WI38 (cell line): ENCODE results near the gene ZPBP2.
"Not testable (repeated sequence)": the region's sequence is repeated elsewhere in the genome, so short reads cannot be mapped to it uniquely, and the experiment has no call there.

ENCODE experiments used
- H3K4me3 ChIP-seq: 2 replicates; pipeline ENCODE4 v1.5.1; 2011; ENCODE audit warnings: low read depth, mild to moderate bottlenecking, control low read depth, low read length
- CTCF ChIP-seq: IDR thresholded peaks from 2 replicates; pipeline ENCODE4 v1.5.1; 2012; ENCODE audit warnings: low read depth, mild to moderate bottlenecking, control low read depth, low read length

The ZPBP2 gene

DNA sequence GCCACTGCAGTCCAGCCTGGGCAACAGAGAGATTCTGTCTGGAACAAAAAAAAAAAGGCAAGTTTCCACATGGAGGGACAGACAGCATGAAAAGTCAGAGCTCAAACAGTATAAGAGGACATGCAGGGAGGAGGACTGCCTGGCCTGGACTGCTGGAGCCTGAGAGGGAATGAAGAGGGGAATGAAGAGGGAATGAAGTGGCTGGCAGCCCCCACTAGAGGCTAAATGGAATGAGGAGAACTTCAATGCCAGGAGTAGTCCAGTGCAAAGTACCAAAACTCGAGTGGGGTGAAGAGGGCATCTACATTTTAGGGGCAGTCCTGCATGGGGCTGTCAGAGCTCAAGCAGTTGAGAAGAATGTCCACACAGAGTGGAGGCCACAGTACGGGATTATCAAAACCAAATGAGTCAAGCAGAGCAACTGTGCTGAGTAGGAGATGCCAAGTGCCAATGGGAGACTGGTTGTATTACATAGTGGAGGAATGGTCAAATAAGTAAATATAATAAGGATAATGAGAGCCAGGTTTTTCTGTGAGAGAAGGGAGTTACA, 26.8 kb upstream of the ZPBP2 start:
- TF ChIP-seq CTCF = no peak
- no peak overlapping the region for H3K4me3 ChIP-seq

- TF ChIP-seq CTCF = no peak
- H3K4me3 ChIP-seq = no peak overlapping the region
Measured at GRCh38 chr17:39845052-39845846, 22.8 kb upstream of the ZPBP2 start.

DNA sequence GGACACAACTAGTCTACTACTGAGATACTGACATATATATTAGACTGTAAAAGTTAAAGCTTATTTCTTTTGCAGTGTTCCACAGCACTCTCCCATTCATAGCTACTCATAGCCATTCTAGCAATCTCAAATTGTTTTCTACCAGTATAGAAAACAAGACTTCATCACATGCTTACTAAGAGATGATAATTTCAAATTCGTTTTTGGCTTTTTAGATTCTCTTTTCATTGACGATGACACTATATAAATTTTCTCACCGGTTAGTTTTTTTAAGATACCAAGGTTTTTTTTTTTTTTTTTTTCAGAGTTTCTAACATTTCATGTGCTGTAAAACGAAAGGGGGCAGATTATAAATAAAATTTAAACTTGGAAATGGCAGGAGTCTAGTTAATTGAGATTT, 21.8 kb upstream of the ZPBP2 start:
- H3K4me3 ChIP-seq = no peak overlapping the region
- no peak for TF ChIP-seq CTCF

- H3K4me3 ChIP-seq = no peak overlapping the region
- no peak for TF ChIP-seq CTCF
Measured at GRCh38 chr17:39848600-39848999, 19.4 kb upstream of the ZPBP2 start.

DNA sequence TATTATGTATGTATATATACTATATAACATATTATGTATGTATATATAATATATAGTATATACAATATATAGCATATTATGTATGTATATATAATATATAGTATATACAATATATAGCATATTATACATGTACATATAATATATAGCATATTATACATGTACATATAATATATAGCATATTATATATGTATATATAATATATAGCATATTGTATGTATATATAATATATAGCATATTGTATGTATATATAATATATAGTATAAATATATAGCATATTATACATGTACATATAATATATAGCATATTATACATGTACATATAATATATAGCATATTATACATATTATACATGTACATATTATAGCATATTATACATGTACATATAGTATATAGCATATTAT, 17.8 kb upstream of the ZPBP2 start:
- not testable (repeated sequence) for H3K4me3 ChIP-seq

DNA sequence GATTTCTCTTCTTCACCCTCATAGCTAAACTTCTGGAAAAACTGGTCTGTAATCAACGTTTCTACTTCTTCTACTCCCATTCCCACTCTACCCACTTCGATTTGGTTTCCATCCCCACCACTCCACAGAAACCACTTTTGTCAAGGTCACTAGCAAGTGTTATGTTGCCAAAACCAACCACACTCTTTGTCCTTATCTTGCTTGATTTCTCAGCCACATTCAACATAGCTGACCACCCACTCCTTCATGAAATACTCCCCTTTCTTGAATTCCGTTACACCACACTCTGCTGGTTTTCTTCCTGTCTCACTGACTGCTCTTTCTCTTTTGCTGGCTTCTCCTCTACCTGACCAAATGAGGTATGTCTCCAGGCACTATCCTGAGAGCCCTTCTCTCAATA, 15.8 kb upstream of the ZPBP2 start:
- TF ChIP-seq CTCF = no peak
- H3K4me3 ChIP-seq = no peak overlapping the region

DNA sequence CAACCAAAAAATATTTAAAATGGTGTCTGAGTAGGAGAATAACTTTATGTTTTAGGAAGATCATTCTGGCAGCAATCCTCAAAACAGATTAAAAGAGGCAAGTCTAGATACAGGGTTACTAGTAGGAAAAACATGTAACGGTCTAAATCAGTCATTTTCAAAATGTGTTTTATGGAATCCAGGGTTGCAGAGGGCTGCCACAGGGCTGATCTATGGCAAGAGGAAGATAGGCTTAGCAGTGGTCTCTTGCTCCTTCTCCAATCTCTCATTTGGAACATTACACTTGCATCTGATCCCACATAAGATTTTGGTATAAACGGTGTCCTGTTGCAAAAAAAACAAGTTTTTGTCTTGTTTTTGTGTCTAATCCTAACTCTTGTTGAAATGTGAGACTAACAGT, 13.1 kb upstream of the ZPBP2 start:
- TF ChIP-seq CTCF = no peak
- H3K4me3 ChIP-seq = no peak overlapping the region

GRCh38 chr17:39855911-39856649, 11.9 kb upstream of the ZPBP2 start:
- not testable (repeated sequence) for H3K4me3 ChIP-seq
